Hepatocyte (in vitro differentiated cells): Measurements from ENCODE around the gene METAP1D.

Experiments used
- EZH2 ChIP-seq: fragments of 200-600 bp; sonication (generic); IDR thresholded peaks from 2 replicates; pipeline ENCODE4 v1.6.1; 2016; ENCODE audit warnings: antibody characterized with exemption, mild to moderate bottlenecking, borderline replicate concordance
- EZH2phosphoT487 ChIP-seq: fragments of 200-600 bp; sonication (generic); IDR thresholded peaks from one replicate; pipeline ENCODE4 v1.6.1; 2018; ENCODE audit warnings: antibody characterized with exemption, mild to moderate bottlenecking, low read depth, moderate library complexity; ENCODE audit not compliant: unreplicated experiment, severe bottlenecking
- TF ChIP-seq, protein P1 (sequence below): fragments of 200-600 bp; sonication (generic); IDR thresholded peaks from 2 replicates; pipeline ENCODE4 v1.5.1; 2016; ENCODE audit warnings: antibody characterized with exemption, mild to moderate bottlenecking; ENCODE audit not compliant: poor library complexity

GRCh38 chr2:172079416-172079815, 79.7 kb downstream of the METAP1D start:
- TF ChIP-seq, protein P1, sequence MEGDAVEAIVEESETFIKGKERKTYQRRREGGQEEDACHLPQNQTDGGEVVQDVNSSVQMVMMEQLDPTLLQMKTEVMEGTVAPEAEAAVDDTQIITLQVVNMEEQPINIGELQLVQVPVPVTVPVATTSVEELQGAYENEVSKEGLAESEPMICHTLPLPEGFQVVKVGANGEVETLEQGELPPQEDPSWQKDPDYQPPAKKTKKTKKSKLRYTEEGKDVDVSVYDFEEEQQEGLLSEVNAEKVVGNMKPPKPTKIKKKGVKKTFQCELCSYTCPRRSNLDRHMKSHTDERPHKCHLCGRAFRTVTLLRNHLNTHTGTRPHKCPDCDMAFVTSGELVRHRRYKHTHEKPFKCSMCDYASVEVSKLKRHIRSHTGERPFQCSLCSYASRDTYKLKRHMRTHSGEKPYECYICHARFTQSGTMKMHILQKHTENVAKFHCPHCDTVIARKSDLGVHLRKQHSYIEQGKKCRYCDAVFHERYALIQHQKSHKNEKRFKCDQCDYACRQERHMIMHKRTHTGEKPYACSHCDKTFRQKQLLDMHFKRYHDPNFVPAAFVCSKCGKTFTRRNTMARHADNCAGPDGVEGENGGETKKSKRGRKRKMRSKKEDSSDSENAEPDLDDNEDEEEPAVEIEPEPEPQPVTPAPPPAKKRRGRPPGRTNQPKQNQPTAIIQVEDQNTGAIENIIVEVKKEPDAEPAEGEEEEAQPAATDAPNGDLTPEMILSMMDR: no peak
- TF ChIP-seq EZH2 (no peak), EZH2phosphoT487 (no peak)
